Right lobe of liver (tissue), 6 donors: Measurements from ENCODE around the gene TRA2A. TPM values are rescaled to one million over a fixed set of nuclear protein-coding genes. Genes with fewer than 3 reads are reported as not detected.
"Not testable (repeated sequence)": the region's sequence is repeated elsewhere in the genome, so short reads cannot be mapped to it uniquely, and the experiment has no call there.

Experiments
- ATAC-seq, 4 donors: fragments of 200-7000 bp; cut with Tn5 transposase; one replicate each; pipeline ENCODE4 v1.9.1; 2020; ENCODE audit warnings: mild to moderate bottlenecking in 4 of 4, moderate library complexity in 4 of 4
- DNase-seq, 3 donors: peaks; one replicate each; pipeline ENCODE4 v3.0.0-alpha.2; 2020
- H3K27ac ChIP-seq, 3 donors: fragments of 200-600 bp; one replicate each; pipeline ENCODE4 v1.8.0; 2022
- H3K27me3 ChIP-seq, 2 donors: fragments of 200-600 bp; one replicate each; pipeline ENCODE4 v1.8.0; 2022
- H3K36me3 ChIP-seq, 4 donors: fragments of 200-600 bp; sonication (generic) in 1 of 4; one replicate each; pipeline versions ENCODE4 v1.5.1 to v1.8.0; 2017 to 2022; ENCODE audit warnings: control low read depth in 1 of 4
- H3K4me1 ChIP-seq, 4 donors: fragments of 200-600 bp; sonication (generic) in 1 of 4; one replicate each; pipeline versions ENCODE4 v1.5.1 to v1.8.0; 2017 to 2022; ENCODE audit warnings: control low read depth in 1 of 4
- H3K4me3 ChIP-seq, 3 donors: fragments of 200-600 bp; one replicate each; pipeline ENCODE4 v1.8.0; 2022
- H3K9me3 ChIP-seq, 4 donors: fragments of 200-600 bp; sonication (generic) in 1 of 4; one replicate each; pipeline versions ENCODE4 v1.5.1 to v1.8.0; 2017 to 2022; ENCODE audit warnings: control low read depth in 1 of 4
- CTCF ChIP-seq, 4 donors: fragments of 200-600 bp in 3 of 4; fragments of 450-650 bp in 1 of 4; IDR thresholded peaks; one replicate each; pipeline versions ENCODE4 v1.5.1 to v1.8.0; 2016 to 2022; ENCODE audit warnings: antibody characterized with exemption in 4 of 4, mild to moderate bottlenecking in 2 of 4
- POLR2A ChIP-seq: fragments of 450-650 bp; IDR thresholded peaks from one replicate; pipeline ENCODE4 v1.6.1; 2017; ENCODE audit warnings: antibody characterized with exemption, mild to moderate bottlenecking
- WGBS: methylation state at CpG from one replicate; pipeline ENCODE4 v1.1.6; 2018; ENCODE audit warnings: low coverage, low lambda C conversion rate; ENCODE audit not compliant: insufficient coverage; ENCODE audit errors: missing lambda C conversion rate; 5-methylcytosine and 5-hydroxymethylcytosine counted together
- intact Hi-C, 2 donors: fragments of 100-400 bp; cut with DNase I; formaldehyde crosslinking; loops; one replicate each; pipeline versions ENCODE4 v1.11.2 to v1.14.1; 2022
- total RNA-seq, 6 experiments: library from RNA; depleted of rRNA in 2 of 6; stranded (reverse); fragments of >200 nt in 2 of 6; fragmentation: NEBNext Ultra II Directional in 3 of 6; extraction: Animal tissue kit (Norgen Biotek cat#: 25700) in 3 of 6; gene quantifications; one replicate each; pipeline versions ENCODE4 v1.1.0 to v1.2.4, GENCODE V29; 2016 to 2023
- donor health status: DM: no; HTN: yes; CAD: no.
- donor health status: DM: no; HTN: no; CAD: no.
- donor health status: DM: no; HTN: no; CAD: no.
- donor health status: DM: no; HTN: yes; CAD: no.
- donor health status: DM: no; HTN: yes; CAD: no.

Gene TRA2A
- total RNA-seq, 6 experiments from 2014 or later, result 11.1 to 34.9 (median 24.7) TPM

- TF ChIP-seq POLR2A (no peak), CTCF (IDR thresholded peaks at IDR 0.05) (no peak)
- no peaks in the 10 kb centered on the region for H3K9me3 ChIP-seq
- no peak overlapping the region for H3K27ac ChIP-seq
- H3K4me3 ChIP-seq, result no peak overlapping the region
- H3K36me3 ChIP-seq, result no peaks in the 10 kb centered on the region
- H3K4me1 ChIP-seq, result no peaks in the 10 kb centered on the region
- ATAC-seq (no peak), DNase-seq (no peak)
- WGBS, result 61% methylated on average over 3 of the region's 3 CpGs
- H3K27me3 ChIP-seq, result no peaks in the 10 kb centered on the region
- intact Hi-C loops, result no loop called here
Observed at GRCh38 chr7:23491502-23491901, 40.3 kb downstream of the TRA2A start.

GRCh38 chr7:23490357-23491135 lies 41.2 kb downstream of the TRA2A start:
- H3K27ac ChIP-seq, result no peak overlapping the region
- H3K4me3 ChIP-seq, result peak overlapping the region; percentile 38 to 57 (median 40)
- intact Hi-C loops, result no loop called here
- no peaks in the 10 kb centered on the region for H3K4me1 ChIP-seq
- no peaks in the 10 kb centered on the region for H3K36me3 ChIP-seq
- no peaks in the 10 kb centered on the region for H3K9me3 ChIP-seq
- H3K27me3 ChIP-seq, result no peaks in the 10 kb centered on the region
- WGBS, result 51% methylated on average over 29 of the region's 56 CpGs
- no peak for TF ChIP-seq CTCF (IDR thresholded peaks at IDR 0.05)
- TF ChIP-seq POLR2A, result no peak
- DNase-seq (peak in 2 of 3 donors; percentile 33 to 62), ATAC-seq (peak; percentile 65 to 89 (median 79))

- DNase-seq, H3K36me3 ChIP-seq, H3K4me3 ChIP-seq, intact Hi-C loops, H3K4me1 ChIP-seq, H3K27me3 ChIP-seq, H3K27ac ChIP-seq, ATAC-seq, H3K9me3 ChIP-seq: not testable (repeated sequence)
- WGBS, result 87% methylated on average over 13 of the region's 13 CpGs
Observed at GRCh38 chr7:23488714-23489113, 43.1 kb downstream of the TRA2A start.

- WGBS, result 53% methylated on average over 4 of the region's 4 CpGs
- no peak for ATAC-seq
- TF ChIP-seq POLR2A (no peak), CTCF (IDR thresholded peaks at IDR 0.05) (no peak)
Observed at GRCh38 chr7:23487670-23488069, 44.1 kb downstream of the TRA2A start.

GRCh38 chr7:23486002-23486773 lies 45.6 kb downstream of the TRA2A start:
- H3K36me3 ChIP-seq, result no peaks in the 10 kb centered on the region
- H3K27me3 ChIP-seq, result no peaks in the 10 kb centered on the region
- ATAC-seq (no peak), DNase-seq (no peak)
- no peaks in the 10 kb centered on the region for H3K4me1 ChIP-seq
- no peaks in the 10 kb centered on the region for H3K9me3 ChIP-seq
- H3K4me3 ChIP-seq, result no peak overlapping the region
- no peak for TF ChIP-seq CTCF (IDR thresholded peaks at IDR 0.05)
- TF ChIP-seq POLR2A, result no peak
- 86% methylated on average over 12 of the region's 13 CpGs for WGBS
- no peak overlapping the region for H3K27ac ChIP-seq
- intact Hi-C loops, result no loop called here

More at GRCh38 chr7:23487670-23488069, 44.1 kb downstream of the TRA2A start:
- Histone ChIP-seq H3K4me1 (no peaks in the 10 kb centered on the region), H3K4me3 (no peak overlapping the region), H3K27ac (no peak overlapping the region), H3K27me3 (no peaks in the 10 kb centered on the region), H3K36me3 (no peaks in the 10 kb centered on the region), H3K9me3 (no peaks in the 10 kb centered on the region)
- intact Hi-C loops, result no loop called here
- DNase-seq, result no peak
